RWPE2 (cell line): Measurements from ENCODE around the gene MPIG6B.
A peak's percentile ranks its signal among the peaks of the same experiment; 100 is the strongest.

Experiments used
- ATAC-seq: fragments of 200-7000 bp; cut with Tn5 transposase; 3 replicates; pipeline ENCODE4 v1.9.1; 2021; ENCODE audit warnings: low read depth
- DNase-seq: peaks from one replicate; pipeline ENCODE4 v3.0.0-alpha.2; 2020; ENCODE audit warnings: low spot score
- H3K27ac ChIP-seq: fragments of 450-650 bp; 2 replicates; pipeline ENCODE4 v1.5.1; 2017; ENCODE audit warnings: mild to moderate bottlenecking; ENCODE audit not compliant: poor library complexity, severe bottlenecking
- H3K27me3 ChIP-seq: fragments of 250-450 bp; sonication (Bioruptor Pico); 2 replicates; pipeline ENCODE4 v1.5.1; 2021; ENCODE audit warnings: mild to moderate bottlenecking, moderate library complexity; ENCODE audit not compliant: insufficient read depth, poor library complexity, severe bottlenecking
- H3K36me3 ChIP-seq: fragments of 250-450 bp; sonication (Bioruptor Pico); 2 replicates; pipeline ENCODE4 v1.5.1; 2020; ENCODE audit warnings: low read depth, mild to moderate bottlenecking, moderate library complexity
- H3K4me1 ChIP-seq: fragments of 250-450 bp; sonication (Bioruptor Pico); 2 replicates; pipeline ENCODE4 v1.5.1; 2021; ENCODE audit warnings: mild to moderate bottlenecking, moderate library complexity; ENCODE audit not compliant: insufficient read depth, poor library complexity, severe bottlenecking
- H3K4me3 ChIP-seq: fragments of 250-450 bp; sonication (Bioruptor Pico); 2 replicates; pipeline ENCODE4 v1.5.1; 2021; ENCODE audit warnings: mild to moderate bottlenecking, moderate library complexity; ENCODE audit not compliant: severe bottlenecking
- H3K9me3 ChIP-seq: fragments of 250-450 bp; sonication (Bioruptor Pico); 2 replicates; pipeline ENCODE4 v1.5.1; 2021; ENCODE audit warnings: mild to moderate bottlenecking, moderate library complexity; ENCODE audit not compliant: severe bottlenecking
- CTCF ChIP-seq: fragments of 450-650 bp; IDR thresholded peaks from one replicate; pipeline ENCODE4 v1.5.1; 2017; ENCODE audit warnings: mild to moderate bottlenecking, moderate library complexity; ENCODE audit not compliant: poor library complexity, severe bottlenecking

MPIG6B gene

GRCh38 chr6:31700740-31701401 is 22.3 kb upstream of the MPIG6B start:
- no peak overlapping the region for H3K27ac ChIP-seq
- no peak for TF ChIP-seq CTCF
- H3K4me1 ChIP-seq: no peaks in the 10 kb centered on the region
- ATAC-seq: no peak
- no peaks in the 10 kb centered on the region for H3K27me3 ChIP-seq
- no peak overlapping the region for H3K4me3 ChIP-seq
- no peak for DNase-seq
- no peaks in the 10 kb centered on the region for H3K9me3 ChIP-seq
- H3K36me3 ChIP-seq: peaks cover 20% of the 10 kb centered on the region

- H3K9me3 ChIP-seq: no peaks in the 10 kb centered on the region
- peak overlapping the region; percentile 88 for H3K4me3 ChIP-seq
- peak overlapping the region; percentile 53 for H3K27ac ChIP-seq
- no peaks in the 10 kb centered on the region for H3K27me3 ChIP-seq
- H3K4me1 ChIP-seq: no peaks in the 10 kb centered on the region
- no peak for TF ChIP-seq CTCF
- DNase-seq: no peak
- peaks cover 18% of the 10 kb centered on the region for H3K36me3 ChIP-seq
- no peak for ATAC-seq
Measured at GRCh38 chr6:31701666-31702404, 21.3 kb upstream of the MPIG6B start.

- H3K4me3 ChIP-seq: peak overlapping the region; percentile 88
- no peaks in the 10 kb centered on the region for H3K9me3 ChIP-seq
- H3K27me3 ChIP-seq: no peaks in the 10 kb centered on the region
- no peak for DNase-seq
- no peak for TF ChIP-seq CTCF
- peak overlapping the region; percentile 53 for H3K27ac ChIP-seq
- peak; percentile 5; the same call in 2 of the 3 replicates for ATAC-seq
- H3K4me1 ChIP-seq: no peaks in the 10 kb centered on the region
- peaks cover 17% of the 10 kb centered on the region for H3K36me3 ChIP-seq
Measured at GRCh38 chr6:31702405-31702818, 20.8 kb upstream of the MPIG6B start.

- Histone ChIP-seq H3K36me3 (peaks cover 17% of the 10 kb centered on the region), H3K4me3 (peak within 1 kb of the TSS; percentile 88), H3K4me1 (no peaks in the 10 kb centered on the region), H3K9me3 (no peaks in the 10 kb centered on the region), H3K27me3 (no peaks in the 10 kb centered on the region), H3K27ac (peak within 1 kb of the TSS; percentile 53)
- TF ChIP-seq CTCF: no peak
- DNase-seq (peak; percentile 98), ATAC-seq (peak; percentile 93)
Measured at GRCh38 chr6:31702819-31703716, 20.1 kb upstream of the MPIG6B start, which contains the start of gene ABHD16A. TSS of gene ABHD16A (minus strand) at chr6:31703324. CDS start at chr6:31703281, 43 bp downstream.
